ENCODE results near the gene ADAMTS5.

Gene ADAMTS5

GRCh38 chr21:26920055-26920454 lies 46.8 kb downstream of the ADAMTS5 start:
- H3K4me3 ChIP-seq (ENCODE audit: low read depth, low read length) = no peak overlapping the region
- TF ChIP-seq CTCF (IDR thresholded peaks at IDR 0.05; ENCODE audit: borderline replicate concordance, insufficient read depth, low read depth, low read length) = no peak

DNA sequence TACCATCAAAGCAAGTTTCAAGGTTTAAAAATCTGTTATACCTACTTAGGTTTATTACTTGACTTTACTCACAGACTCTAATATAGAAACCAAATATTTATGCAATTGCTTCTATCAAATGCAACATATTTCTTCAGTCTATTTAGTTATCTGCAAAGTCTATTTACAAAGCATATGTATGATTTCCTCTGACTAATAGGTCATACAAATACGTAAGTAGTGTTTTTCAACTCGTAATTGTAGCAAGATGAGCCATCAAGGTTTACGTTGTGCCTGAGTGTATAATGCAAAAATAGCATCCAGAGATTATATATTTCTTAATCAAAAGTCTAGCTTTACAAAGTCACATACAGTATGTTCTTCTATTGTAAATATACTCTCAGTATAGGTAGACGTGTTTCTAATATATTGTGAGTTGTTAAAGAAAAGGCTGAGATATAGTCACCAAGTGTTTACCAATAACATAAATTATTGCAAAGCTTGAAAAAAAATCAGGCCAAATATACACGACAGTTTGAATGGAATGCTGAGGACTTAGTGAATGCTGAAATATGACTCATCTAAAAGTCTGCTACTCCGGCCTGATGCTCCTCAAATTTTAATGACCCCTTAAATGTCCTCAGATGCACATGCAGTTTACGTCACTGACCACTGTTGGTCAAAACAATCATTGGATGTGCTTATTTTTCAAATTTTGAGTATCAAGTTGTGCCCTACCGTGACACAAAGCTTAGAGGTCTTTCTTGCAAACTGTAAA lies 48.4 kb downstream of the ADAMTS5 start:
- TF ChIP-seq CTCF (IDR thresholded peaks at IDR 0.05; ENCODE audit: borderline replicate concordance, insufficient read depth, low read depth, low read length) = no peak
- H3K4me3 ChIP-seq (ENCODE audit: low read depth, low read length) = no peak overlapping the region

DNA sequence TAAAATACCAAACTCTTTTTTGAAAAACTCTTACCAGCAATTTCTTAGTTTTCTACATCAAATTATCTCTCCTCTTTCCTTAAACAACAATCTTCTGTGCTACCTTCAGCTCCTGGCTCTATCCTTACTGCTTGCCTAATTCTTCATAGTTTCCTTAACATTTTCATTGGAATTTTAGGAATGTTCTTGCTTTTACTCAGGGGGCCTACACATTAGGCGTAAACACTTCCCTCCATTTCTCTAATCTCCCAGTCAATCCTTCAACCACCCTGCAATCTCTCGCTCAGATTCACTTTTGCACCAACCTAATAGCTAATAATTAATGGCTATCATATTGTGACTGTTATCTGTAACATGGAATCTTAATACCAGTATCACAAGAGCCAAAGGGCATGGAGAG lies 50.1 kb downstream of the ADAMTS5 start:
- no peak for TF ChIP-seq CTCF (IDR thresholded peaks at IDR 0.05; ENCODE audit: borderline replicate concordance, insufficient read depth, low read depth, low read length)
- no peak overlapping the region for H3K4me3 ChIP-seq (ENCODE audit: low read depth, low read length)

GRCh38 chr21:26914557-26914956 lies 52.3 kb downstream of the ADAMTS5 start:
- no peak for TF ChIP-seq CTCF (IDR thresholded peaks at IDR 0.05; ENCODE audit: borderline replicate concordance, insufficient read depth, low read depth, low read length)
- no peak overlapping the region for H3K4me3 ChIP-seq (ENCODE audit: low read depth, low read length)

GRCh38 chr21:26912466-26912865 lies 54.4 kb downstream of the ADAMTS5 start:
- no peak for TF ChIP-seq CTCF (IDR thresholded peaks at IDR 0.05; ENCODE audit: borderline replicate concordance, insufficient read depth, low read depth, low read length)
- H3K4me3 ChIP-seq (ENCODE audit: low read depth, low read length) = no peak overlapping the region

DNA sequence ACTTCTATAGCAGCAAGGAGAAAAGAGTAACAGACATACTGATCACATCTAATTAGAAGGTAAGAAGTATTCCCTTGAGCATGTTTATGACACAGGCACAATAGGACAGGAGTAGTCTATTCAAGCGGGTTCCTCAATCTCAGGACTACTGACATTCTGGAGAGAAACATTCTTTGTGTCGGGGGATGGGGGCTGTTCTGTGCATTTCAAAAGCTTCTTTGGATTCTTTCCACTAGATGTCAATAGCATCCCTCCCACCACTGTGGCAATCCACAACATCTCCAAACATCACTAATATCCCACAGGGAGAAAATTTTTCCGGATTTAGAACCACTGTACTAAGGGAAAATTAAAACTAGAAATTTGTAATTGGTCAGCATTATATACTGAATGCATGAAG lies 56.9 kb downstream of the ADAMTS5 start:
- H3K4me3 ChIP-seq (ENCODE audit: low read depth, low read length) = no peak overlapping the region
- no peak for TF ChIP-seq CTCF (IDR thresholded peaks at IDR 0.05; ENCODE audit: borderline replicate concordance, insufficient read depth, low read depth, low read length)

- TF ChIP-seq CTCF (IDR thresholded peaks at IDR 0.05; ENCODE audit: borderline replicate concordance, insufficient read depth, low read depth, low read length) = no peak
These were observed 65.9 kb downstream of the ADAMTS5 start for GRCh38 chr21:26900980-26901379.

More at GRCh38 chr21:26900980-26901379, 65.9 kb downstream of the ADAMTS5 start:
- no peak overlapping the region for H3K4me3 ChIP-seq (ENCODE audit: low read depth, low read length)
